Measurements from ENCODE around the gene HYDIN.
A peak's percentile ranks its signal among the peaks of the same experiment; 100 is the strongest.

The HYDIN gene

DNA sequence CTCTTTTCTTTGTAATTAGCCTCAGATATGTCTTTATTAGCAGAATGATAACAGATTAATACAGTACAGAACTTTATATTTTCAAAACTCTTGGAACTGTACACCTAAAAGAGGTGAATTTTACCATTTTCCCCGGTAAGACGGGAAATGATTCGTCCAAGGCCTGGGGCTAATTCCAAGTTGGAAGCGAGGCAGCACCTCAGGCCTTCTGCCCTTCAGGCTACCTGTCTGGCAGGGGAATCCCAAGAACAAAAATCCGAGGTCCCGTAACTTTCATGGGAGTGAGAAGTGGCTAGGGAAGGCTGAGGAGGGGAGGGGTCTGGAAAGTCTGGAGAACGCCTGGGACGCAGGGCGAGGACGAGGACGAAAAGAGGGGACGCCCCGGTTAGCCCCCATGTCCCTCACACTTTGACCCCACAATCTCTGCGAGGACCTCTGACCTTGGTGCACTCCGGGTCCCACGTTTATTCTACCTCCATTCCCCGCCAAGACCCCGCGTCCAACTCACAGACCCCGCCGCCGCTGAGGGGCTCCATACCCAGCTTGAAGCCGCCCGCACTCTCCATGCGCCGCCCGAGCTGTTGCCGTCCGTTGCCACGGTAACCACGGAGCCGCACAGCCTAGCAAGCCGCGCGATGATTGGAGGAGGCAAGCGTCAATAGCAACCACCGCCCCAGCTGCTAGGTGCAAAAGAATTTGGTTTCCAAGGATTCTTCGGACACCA lies at the start of gene HYDIN:
HYDIN (minus strand) TSS at position 601 of the 724 bp plus-strand sequence. CDS start 43,827 bp downstream, outside the sequence.
- no peak for DNase-seq

DNA sequence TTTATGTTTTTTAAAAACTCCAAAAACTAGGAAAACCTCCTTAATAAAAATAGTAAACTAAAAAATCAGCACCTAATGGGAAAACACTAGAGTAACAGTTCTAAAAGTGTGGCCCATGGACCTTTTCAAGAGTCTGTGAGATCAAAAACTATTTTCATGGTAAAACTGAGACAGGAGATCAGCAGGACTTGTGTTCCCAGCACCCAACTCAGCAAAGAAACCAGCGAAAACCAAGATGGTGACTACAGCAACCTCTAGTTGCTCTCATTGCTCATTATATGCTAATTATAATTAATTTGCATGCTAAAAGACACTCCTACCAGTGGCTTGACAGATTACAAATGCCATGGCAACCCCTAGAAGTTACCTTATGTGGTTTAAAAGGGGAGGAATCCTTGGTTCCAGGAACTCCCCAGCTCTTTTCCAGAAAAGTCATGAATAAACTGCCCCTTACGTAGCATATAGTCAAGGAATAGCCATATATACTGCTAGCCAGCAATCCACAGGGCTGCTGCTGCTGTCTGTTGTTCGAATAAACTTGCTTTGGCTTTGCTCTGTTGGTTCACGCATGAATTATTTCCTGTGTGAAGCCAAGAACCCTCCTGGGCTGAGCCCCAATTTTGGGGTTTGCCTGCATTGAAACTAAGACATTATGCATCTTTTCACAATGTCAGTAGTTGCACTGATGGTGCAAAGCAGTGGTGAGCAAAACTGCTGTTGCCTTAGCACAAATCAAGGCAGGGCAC lies 46.2 kb upstream of the HYDIN start:
- DNase-seq: no peak

DNA sequence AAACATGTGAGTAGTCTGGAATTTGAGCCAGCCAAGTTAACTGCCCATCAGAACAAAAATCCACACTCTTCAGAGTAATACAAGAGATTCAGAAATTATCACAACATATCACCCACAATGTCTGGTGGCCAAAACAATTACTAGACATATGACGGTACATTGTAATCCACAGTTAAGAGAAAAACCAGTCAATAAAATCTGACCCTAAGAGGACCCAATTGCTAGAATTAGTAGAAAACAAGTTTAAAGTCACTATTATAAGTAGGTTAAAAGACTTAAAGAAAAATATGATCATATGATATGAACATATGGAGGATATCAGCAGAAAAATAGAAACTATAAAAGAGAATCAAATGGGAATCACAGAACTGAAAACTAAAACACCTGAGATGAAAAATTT lies 42.9 kb upstream of the HYDIN start:
- no peak for DNase-seq

DNA sequence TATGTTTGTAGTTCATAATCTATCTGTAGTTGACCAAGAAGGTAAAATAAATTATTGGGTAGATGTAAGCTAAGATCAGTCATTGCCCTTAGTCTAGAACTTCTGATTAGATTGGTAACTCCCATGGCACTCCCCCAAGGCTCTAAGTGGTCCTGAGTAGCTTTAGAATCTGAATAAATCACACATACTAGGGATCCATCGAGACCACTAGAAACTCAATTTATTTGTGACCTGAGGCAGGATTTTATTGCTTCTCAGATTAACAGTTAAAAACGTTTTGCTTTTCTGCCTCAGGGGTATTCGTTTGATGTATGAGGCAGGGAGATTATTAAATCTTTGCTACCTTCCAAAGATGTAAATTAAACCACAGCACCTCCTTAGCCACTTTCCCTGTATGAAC lies 33.8 kb upstream of the HYDIN start:
- no peak for DNase-seq

DNA sequence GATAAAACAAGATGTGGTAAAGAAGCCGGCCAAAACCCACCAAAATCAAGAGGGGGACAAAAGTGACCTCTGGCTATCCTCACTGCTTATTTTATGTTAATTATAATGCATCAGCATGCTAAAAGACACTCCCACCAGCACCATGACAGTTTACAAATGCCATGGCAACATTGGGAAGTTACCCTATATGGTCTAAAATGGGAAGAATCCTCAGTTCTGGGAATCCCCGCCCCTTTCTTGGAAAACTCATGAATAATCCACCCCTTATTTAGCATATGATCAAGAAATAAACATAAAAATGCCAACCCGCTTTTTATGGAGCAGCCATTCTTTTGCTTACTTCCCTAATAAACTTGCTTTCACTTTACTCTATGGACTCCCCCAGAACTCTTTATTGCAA lies 33.1 kb upstream of the HYDIN start:
- no peak for DNase-seq

DNA sequence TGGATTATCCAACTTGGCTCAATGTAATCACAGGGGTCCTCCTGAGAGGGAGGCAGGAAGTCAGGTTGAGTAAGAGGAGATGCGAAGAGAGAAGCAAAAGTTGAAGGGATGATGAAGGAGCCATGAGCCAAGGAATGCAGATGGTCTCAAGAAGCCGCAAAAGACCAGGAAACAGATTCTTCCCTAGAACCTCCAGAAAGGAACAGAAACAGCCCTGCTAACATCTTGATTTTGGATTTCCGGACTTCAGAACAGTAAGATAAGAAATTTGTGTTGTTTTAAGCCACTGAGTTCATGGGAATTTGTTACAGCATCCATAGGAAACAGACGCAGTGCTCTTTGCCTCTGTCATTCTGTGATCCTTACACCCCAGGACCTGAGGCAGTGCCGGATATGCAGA lies 31.9 kb upstream of the HYDIN start:
- no peak for DNase-seq

DNA sequence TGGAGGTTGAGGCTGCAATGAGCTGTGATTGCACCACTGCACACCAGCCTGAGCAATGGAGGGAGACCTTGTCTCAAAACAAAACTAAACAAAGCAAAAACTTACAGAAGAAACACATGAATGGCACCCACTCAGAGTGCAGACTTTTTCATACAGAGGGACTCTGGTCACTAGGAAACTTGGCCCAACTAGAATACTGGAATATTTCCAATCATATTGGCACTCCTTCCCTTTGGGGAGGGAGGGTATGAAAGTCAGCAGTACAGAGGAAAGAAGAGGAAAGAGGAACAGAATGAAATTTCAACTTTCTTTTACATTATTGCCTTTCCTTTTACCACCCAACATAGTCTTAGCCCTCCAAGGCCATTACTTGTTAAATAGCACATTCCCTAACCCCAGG lies 30.5 kb upstream of the HYDIN start:
- DNase-seq: no peak

DNA sequence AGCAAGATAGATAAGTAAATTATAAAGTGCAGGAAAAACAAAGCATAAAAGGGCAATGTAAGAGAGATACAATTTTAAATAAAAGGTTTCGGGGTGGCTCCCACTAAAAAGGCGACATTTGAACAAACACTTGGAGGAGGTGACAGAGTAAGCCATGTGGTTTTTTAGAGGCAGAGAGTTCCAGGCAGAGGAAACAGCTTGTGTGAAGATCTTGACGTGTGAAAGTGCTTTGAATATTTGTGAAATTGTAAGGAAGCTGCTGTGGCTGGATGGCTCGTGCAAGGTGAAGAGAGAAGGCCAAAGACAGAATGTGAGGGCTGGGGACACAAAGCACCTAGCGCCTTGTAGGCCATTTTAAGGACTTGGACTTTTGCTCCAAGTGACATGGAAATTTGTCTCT lies 28.6 kb upstream of the HYDIN start:
- no peak for DNase-seq

DNA sequence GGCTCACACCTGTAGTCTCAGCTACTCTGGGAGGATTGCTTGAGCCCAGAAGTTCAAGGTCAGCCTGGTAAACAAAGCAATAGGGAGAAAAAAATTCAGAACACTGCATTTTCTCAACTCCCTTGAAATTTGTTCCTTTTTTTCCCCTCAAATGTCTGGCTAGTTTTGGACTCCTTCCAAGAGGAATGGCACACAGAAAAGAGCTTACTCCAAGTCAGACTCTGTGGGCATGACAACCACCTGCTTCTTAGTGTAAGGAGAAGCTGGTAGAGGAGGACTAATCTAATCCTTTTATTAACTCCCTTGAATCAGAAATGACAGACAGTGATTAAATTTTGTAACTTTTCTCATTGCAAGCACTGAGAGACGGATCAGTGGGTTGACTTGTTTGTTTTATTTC lies 27.9 kb upstream of the HYDIN start:
- DNase-seq: no peak

DNA sequence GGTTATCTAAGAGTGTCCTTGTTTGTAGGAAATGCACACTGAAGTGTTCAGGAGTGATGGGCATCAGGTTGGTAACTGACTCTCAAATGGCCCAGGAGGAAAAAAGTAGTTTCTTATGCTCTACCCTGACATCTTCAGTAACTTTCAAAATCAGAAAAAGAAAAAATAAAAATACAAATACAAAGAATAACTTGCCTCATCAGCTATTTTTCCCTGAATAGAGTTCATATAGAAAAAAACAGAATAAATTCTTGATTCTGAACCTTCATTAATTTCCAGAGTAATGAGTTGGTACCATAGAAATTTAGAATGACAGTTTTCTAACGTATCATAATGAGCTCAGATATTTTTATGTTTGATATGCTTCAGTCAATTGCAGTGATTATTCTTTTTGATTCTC lies 27.2 kb upstream of the HYDIN start:
- DNase-seq: no peak

DNA sequence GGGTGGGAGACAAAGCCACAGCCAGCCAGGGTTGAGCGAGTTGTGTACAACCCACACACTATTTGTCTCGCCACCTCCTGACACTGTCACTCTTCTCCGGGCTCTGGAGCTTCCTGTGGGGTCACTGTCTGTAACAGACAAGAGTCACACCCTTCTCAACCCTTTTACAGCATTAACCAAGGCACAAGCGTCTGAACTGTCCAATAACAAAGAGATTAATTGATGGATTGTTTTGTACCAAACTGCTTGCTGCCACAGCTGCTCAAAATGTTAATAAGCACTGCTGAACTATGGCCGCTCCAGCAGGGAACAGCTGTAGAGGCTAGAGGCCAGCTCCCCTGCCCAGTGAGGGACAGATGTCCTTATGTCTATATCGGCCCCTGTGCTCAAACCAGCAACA lies 25.2 kb upstream of the HYDIN start:
- no peak for DNase-seq

DNA sequence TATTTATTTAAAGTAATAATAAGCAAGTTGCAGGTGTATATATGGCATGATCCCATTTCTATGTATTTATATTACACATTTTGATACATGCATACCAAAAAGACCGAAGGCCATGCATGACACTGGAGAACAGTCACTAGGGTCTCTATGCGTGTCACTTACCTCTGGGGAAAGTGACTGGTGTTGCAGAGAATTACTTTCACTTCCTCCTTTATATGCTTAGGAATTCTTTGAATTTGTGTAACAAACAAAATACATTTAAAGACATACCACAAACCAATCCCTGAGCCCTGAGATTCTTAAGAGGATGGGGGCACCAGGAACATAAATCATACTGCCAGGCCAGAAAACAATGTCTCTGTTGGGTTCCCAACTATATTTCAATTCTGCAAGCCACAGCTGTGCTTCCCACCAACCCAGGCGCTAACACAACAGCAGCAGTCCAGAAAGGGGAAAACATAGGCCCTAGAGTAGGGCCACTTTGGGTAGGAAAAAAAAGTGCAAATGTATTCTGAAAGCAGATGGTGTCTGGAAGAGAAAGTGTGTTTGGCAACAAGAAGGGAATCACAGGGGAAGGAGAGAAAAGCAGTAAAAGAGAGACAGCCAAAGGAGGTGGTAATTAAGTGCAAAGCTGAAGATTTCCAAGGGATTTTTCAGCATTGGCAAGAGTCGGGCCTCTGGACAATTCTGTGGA lies 24.5 kb upstream of the HYDIN start:
- peak; percentile 14 for DNase-seq

DNA sequence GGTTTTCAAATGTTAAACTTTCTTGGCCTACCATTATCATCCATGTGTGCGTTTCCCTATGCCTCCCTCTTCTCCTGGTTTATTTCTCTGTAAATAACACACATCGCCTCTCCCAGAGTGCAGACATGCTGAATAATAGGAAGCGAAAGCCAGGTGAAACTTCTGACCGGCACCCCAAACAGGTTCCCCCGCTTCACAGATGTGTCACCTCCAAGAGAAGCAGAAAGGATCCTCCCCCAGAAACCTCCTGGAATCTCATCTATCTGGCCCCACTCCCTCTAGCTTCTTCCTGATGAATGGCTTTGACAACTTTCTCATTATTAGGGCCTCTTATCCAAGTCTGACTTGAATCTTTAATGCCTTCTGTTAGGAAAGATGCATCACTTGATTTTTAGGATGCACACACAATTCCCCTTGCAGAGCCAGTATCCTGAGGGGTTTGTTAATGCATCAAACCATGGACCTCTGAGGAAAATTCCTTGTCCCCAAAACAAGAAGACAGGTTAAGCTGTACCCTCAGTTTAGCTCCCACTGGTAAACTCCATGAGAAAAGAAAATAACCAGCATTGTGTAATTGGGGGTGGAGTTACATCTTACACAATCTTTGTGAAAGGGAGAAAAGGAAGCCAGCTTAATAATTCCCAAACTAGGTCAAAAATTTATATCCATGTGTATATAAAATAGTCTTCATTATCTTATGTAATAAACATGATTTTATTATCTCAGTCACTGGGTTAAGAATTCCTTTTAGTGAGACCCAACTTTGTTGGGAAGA lies 20.1 kb upstream of the HYDIN start:
- no peak for DNase-seq

DNA sequence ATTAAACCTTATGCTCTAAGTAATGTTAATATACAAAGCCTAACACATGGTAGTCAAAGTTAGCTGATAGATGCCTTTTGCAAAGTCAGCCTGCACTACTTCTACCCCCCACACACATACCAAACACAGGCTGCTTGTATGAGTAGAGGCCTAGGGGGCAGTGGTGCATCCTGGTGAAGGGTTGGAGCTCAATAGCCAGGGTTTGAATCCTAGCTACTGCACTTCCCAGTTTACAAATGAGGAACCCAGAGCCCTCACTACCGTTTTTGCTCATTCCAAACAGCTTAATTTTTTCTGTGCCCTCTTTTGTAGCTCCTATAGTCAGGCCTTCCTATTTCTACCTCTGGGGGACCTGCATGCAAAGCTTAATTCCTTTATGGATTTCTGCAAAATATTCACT lies 18.9 kb upstream of the HYDIN start:
- DNase-seq: no peak

DNA sequence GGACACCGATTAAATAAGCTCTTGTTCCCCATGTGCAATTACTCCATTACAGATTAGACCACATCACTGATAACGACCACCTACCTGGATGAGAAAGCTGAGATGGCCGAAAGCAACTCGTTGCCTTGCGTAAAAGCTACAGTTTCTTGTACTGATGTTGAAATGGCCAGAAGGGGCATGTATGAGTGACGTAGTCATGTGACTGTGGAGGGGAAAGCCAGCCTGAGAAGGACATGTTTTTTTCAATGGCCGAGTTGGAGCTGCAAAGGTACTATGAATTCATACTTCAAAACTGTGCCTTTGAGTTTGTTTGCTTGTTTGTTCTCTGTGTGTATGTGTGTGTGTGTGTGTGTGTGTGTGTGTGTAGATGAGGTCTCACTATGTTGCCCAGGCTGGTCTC lies 17.0 kb upstream of the HYDIN start:
- DNase-seq: no peak

DNA sequence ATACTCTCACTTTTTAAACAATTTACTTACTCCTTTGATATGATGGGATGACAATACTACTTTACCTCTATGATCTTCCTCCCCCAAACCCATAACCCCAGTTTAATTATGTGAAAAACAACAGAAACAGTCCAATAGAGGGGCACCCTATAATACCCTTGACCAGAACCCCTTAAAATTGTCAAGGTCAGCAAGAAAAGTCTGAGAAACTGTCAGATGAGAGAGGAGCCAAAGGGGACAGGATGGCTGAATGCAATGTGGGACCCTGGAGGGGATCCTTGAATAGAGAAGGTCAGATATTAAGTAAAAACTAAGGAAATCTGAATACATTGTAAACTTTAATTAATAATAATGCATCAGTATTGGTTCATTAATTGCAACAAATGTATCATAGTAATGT lies 15.8 kb upstream of the HYDIN start:
- DNase-seq: no peak

DNA sequence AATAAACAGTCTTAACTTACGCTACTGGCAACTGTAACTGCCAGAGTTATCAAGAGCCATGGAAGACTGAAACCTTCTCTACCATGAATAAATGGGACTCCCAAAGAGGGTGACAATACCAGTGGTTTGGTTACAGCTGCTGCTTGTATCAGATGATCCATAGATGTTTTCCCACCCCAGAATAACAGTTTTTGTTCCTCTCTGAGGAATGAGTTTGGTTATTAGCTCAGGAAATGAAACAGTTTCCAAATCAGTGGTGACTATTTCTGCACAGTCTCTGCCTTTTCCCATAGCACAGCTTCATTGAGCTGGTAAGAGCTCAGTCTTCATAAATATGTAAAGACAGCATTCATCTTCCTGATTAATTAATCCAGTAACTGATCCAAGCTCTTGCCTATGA lies 14.0 kb upstream of the HYDIN start:
- DNase-seq: no peak

DNA sequence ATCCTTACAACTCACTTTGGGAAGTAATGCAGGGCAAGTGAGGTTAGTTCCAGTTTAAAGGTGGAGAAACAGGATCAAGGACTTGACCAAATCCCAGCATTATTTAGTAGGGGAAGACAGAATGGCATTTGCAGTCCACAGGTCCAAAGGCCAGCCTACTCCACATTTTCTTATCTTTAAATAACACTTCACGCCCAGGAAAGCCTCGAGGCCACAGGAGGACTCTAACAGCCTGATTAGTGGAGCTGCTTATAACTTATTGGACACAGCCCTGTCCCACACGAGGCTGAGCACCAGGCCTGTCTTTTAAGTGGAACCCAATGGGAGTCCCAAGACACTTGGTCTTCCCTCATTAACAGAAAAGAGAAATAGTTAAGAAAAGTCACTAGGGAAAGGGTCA lies 12.1 kb upstream of the HYDIN start:
- no peak for DNase-seq

DNA sequence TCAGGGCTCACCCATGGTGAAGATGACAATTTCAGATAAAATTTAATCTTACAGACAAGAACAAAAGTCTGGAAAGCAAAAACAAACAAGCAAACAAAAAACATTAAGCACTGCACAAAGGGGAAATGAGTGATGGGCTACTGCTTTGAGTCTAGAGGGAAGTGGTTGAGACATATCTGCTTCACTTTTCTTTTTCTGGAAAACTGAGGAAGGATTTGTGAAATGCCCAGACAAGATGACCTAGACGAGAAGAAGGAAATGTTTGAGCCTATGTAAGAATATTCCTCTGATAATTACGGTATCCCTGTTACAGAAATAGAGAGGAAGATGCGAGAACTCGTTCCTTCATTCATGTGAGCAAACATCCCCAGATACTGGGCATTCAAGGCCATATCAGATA lies 11.5 kb upstream of the HYDIN start:
- no peak for DNase-seq

DNA sequence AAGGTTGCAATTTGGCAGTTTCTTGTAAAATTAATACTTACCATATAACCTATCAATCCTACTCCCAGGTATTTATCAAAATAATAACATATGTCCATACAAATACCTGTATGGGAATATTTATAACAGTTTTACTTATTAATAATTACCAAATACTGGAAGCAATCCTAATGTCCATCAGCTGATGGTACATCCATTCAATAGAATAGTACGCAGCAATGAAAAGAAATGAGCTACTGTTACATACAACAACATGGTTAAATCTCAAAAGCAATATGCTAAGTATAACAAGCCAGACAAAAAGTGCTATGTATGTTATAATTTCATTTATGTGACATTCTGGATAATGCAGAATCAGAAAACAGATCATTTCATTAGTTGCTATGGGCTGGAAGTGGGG lies 1.2 kb downstream of the HYDIN start:
- no peak for DNase-seq

DNA sequence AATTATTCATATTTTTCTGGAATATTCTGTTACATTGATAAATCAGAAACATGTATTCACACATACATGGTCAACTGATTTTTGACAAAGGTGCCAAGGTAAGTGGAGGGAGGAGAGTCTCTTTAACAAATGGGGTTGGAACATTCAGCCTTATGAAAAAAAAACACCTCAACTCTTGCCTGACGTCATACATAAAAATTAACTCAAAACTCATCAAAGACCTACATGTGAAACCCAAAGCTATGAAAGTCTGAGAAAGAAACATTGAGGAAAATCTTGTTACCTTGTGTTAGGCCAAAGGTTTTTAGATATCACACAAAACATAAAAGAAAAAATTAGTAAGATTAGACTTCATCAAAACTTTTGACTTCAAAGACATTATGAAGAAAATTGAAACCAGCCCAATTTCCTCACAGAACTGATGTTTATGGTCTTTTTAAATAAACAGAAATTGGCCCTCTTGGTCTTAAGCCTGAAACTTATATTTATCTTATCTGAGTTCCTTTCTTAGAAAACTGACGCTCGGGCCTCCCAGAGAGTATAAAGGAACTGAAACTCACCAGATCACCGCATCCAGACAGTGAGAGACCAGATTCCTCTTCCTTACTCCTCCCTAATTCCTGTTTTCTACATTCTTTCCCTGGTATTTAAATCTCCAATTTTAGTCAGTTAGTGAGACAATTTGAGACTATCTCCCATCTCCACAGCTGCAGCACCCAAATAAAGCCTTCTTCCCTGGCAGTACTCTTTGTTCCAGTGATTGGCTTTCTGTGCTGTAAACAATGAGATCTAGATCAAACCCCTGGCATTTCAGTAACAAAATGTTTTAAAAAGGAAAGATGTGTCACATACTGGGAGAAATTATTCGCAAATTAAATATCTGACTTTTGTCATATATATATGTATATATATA lies 4.0 kb downstream of the HYDIN start:
- no peak for DNase-seq

DNA sequence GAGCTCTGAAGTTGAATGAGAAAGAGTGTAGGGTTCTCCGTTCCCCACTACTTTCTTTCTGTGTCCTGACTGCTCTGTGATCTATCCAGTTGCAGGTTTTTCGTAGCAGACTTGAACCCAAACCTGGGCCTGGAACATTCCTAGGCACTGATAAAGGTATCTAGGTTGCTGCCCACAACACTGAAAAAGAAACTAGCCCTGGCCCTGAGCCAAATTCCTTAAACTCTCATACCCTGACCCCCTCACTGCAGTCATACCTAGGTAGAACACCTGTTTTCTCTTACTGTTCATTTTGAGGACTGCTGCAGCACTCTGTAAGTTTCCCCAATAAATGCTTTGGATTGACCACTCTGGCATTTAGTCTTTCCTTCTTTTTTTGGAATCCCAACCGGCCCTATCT lies 5.4 kb downstream of the HYDIN start:
- no peak for DNase-seq
